ENCODE data around the gene SEM1.
"Not testable (repeated sequence)": the region's sequence is repeated elsewhere in the genome, so short reads cannot be mapped to it uniquely, and the experiment has no call there.

SEM1 gene

DNA sequence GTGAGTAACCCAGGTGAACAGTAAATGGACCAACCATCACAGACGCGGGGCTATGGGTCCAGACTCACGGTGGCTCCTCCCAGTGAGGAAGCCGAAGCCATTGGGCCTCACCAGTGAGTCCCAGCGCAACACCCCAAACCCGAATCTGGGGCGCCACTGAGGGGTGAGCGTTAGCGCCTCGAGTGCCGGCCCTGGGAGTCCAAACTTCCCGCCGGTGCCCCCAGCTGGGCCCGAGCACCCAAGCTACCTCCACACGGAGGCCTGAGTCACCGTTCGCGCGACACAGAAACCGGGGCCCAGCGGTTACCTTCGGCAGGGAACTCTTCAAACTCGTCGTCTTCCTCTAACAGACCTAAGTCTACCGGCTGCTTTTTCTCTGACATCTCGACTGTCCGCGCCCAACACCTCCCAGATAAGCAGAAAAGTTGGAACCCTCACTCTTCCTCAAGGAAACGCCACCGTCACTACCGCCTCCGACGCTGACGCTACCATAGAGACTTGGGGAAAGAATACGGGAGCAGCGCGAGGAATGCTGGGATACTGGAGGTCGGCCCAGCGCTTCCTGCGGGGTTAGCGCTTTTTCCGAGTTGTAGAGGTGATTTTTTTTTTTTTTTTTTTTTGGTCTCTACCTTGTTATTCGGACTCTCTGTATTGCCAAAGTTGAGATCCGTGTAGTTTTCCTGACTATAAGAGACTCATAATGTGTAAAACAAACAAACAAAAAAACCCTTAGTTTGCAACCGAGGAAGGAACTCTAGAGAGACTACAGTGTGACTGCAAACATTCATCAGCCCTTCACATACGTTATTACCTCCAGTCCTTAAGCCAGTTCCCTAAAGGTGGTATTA lies at the start of gene SEM1:
TSS of gene SEM1 (minus strand) at position 466 of the 848 bp plus-strand sequence. CDS start at position 383, 83 bp downstream.
- DNase-seq: peak; percentile 88

DNA sequence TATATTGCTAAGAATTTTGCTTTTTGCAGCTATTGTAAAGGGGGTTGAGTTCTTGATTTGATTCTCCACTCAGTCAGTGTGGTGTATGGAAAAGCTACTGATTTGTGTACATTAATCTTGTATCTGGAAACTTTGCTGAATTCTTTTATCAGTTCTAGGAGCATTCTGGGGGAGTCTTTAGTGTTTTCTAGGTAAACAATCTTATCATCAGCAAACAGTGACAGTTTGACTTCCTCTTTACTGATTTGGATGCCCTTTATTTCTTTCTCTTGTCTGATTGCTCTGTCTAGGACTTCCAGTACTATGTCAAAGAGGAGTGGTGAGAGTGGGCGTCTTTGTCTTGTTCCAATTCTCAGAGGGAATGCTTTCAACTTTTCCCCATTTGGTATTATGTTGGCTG lies 48.2 kb upstream of the SEM1 start:
- DNase-seq: not testable (repeated sequence)

DNA sequence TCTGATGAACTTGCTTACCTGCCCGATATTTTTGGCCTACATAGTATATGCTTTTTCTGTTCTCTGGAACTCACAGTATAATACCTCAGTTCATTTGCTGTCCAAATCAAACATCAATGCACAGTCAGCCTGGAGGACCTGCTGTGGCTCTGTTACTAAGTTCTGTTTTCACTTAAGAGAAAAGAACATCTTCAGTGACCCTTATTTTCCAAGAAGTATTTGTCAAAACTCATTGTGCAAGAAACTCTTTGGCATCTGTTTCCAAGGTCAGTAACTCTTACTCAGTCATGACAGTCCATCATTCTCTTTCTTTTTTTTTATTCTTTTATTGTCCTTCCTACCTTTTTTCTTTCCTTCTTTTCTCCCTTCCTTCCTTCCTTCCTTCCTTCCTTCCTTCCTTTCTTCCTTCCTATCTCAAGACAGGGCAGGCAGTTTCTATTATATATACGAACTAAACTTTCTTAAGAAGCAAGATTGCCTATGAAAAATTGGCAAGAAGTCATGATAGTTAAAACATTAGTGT lies 37.8 kb upstream of the SEM1 start:
- no peak for DNase-seq

DNA sequence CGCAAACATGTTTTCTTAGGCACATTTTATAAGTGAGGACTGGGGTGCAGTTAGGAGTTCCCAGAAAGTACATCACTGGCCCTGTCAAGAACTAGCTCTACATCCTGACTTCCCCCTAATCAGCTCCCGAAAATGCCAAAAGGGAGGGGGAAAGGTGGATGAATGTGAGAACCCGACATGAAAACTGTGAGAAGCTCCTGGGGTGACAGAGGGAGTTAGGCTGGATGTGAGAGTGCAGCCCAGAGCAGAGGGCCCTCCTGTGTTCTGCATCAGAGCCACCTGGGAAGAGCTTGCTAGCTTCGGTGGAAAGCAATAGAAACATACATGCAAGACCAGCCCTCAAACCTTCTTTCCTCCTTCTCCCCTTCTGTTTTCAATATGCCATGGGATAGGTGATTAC lies 30.5 kb upstream of the SEM1 start:
- no peak for DNase-seq

DNA sequence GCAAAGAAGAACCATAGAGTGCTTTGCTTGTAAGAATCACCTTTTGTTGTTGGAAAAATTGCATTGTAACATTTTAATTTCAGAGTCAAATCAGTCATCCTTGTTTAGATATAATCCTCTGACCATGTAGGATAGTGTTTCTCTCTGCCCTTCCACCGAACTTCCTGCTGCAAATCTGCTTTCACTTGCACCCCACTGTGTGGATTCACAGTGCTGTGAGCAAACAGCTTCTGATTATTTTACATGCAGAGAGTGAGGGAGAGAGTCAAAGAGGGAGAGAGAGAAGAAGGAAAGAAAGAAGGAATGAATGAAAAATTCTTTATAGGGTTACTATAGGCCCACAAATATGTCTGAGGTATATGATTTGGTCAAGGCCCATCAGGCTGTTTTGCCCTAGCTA lies 30.0 kb upstream of the SEM1 start:
- DNase-seq: no peak

DNA sequence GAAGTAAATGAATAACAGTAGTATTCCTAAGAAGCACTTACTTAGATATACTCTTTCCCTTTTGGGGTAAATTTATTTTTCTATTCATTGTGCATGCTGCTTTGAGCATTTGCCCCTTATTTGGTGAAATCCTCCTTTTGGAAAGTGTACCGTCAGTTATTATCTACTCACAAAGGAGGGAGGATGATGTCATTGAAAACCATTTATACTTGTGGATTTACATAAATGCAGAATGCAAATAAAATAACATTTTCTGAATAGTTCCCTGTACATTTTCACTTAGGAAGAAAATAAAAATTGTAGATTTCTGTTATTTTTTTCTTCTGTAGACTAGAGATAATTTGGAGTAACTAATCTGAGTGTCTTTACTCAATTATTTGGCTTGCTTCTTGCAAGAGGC lies 29.5 kb upstream of the SEM1 start:
- DNase-seq: no peak

DNA sequence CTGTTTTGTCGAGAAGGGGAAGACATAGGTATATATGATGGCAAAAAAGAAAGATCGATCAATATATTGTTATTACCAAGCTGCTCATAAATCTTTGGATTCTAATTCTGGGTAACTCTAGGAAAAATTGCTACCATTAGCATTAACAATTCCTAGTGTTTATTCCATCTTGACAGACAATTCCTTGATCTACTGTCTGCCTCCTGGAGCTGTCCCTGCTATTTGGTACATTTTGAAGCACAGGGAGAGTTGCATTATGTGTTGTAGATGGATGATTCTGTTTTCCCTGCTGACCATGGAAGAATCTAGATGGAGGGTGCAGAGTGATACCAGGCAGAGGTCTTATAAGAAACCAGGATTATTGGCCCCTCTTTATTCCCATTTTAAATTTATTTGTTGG lies 29.1 kb upstream of the SEM1 start:
- no peak for DNase-seq

DNA sequence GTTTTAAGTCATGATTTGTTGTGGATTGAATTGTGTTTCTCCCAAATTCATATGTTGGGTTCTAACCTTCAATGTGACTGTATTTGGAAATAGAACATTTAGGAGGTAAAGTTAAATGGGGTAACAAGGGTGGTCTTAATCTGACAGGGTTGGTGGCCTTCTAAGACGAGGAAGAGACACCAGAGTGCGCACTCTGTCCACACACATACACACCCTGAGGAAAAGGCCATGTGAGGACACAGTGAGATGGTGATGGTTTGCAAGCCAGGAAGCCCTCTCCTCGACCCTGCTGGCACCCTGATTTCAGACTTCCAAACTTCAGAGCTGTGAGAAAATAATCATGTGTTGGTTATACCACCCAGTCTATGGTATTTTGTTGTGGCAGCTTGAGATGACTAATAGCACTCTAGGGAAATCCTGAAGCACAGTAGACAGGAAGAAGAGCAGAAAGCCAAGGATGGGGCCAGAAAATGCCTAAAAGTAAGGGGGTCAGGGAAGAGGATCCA lies 28.0 kb upstream of the SEM1 start:
- no peak for DNase-seq

DNA sequence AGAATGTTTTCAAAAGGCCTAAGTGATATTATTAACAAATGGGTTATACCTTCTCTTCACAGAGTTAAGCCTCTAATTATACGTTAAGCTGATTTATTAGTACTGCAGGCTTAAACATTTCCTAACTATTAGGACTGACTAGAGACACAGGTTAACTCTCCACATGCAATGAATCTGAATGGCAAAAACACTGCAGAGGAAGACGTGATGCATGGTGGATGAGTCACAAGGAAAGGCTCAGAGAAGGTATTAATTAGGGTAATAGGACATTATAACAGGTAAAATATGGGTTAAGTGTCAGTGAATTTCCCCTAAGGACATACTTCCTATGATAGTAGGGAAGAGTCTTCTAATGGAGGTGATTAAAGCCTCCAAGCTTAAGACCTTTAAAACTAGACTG lies 24.7 kb upstream of the SEM1 start:
- no peak for DNase-seq

DNA sequence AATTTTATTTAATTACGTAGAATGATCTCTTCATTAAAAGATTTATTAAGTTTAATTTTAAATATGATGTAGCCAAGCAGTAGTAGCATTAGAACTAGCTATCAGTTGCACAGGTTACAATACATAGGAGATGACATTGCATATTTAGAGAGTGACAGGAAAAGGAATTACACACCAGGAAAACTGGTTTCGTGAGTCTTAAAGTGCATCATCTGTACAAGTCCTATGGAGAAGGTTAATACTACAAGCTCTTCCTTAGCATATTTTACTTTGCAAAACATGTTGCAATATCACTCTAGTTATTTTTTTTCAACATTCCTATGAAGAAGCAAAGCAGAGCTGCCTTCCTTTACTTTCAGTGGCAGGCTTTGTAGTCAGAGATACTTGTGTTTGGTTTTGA lies 20.2 kb upstream of the SEM1 start:
- DNase-seq: no peak

DNA sequence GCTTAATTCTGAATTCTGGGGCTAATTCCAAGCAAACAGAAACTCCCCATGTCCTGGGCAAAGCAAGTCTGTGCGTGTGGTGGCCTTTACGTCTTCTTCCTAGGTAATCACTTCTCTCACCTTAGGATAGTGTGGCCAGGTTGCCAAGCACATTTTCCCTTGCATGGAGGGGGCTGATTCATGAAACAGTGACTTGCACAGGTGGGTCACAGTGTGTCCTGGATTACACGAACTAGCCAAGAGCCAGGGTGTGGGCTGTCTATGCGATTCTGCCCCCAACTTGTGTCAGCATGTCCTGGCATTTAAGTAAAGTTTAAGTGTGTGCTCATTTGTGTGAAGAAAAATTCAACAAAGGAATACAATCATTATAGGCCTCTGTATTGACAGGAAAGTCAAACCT lies 18.5 kb upstream of the SEM1 start:
- no peak for DNase-seq

DNA sequence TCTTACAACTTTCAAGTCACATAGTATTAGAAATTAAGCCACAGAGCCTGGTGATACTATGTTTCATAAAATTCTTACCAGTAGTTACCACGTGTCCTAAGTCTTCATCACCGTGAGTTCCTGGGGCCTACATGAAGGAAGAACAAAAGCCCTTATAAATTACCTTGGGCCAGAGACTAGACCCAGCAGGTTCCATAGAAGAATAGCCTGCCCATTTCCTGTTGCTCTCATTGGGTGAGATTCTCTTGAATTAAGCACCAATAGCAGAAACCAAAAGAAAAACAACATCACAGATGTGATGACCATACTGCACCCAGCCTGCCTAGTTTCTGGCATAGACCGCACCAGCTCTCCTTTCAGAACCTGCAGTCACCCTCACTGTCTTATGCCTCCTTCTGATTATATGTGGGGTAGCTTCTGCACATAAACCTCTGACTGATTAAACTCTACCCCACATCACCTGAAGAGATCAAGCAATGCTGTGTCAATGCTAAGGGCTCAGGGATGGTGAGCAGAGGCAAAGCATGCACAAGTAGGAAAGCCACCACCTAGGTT lies 18.0 kb upstream of the SEM1 start:
- no peak for DNase-seq

DNA sequence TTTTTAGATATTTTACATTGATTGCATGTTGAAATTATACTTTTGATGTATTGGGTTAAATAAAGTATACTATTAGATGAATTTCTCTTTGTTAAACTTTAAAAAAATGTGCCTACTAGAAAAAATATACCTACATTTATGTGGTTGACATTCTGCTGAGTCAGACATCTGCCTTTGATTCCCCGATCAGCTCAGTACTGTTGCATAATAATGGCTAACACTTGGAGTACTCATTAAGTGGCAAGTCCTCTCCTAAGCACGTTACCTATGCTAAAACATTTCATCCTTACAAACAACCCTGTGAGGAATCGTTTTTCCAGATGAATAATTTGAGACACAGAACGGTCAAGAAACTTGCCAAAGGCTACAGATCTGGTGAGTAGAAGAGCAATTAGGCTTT lies 14.0 kb upstream of the SEM1 start:
- DNase-seq: no peak

DNA sequence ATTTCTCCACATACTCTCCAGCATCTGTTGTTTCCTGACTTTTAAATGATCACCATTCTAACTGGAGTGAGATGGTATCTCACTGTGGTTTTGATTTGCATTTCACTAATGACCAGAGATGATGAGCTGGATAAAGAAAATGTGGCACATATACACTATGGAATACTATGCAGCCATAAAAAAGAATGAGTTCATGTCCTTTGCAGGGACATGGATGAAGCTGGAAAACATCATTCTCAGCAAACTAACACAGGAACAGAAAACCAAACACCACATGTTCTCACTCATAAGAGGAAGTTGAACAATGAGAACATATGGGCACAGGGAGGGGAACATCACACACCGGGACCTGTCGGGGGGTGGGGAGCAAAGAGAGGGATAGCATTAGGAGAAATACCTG lies 13.3 kb upstream of the SEM1 start:
- DNase-seq: not testable (repeated sequence)

DNA sequence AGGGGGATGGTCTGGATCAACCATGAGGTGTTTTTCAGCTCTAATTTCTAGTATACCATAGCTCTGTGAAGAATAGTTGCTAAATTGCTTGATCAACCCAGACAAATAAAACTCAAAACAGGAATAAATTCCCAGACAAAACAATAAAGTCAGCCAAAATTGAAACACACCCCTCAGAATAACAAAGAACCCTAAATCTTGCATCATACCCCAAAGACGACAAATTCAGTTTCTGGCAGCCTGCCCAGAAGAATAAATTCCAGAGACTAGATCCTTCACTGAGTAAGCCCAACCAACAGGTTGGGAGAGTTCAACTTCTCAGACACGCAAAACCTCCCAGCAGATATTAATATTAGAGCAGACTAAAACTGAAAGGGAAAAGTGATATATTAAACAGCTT lies 11.2 kb upstream of the SEM1 start:
- no peak for DNase-seq

DNA sequence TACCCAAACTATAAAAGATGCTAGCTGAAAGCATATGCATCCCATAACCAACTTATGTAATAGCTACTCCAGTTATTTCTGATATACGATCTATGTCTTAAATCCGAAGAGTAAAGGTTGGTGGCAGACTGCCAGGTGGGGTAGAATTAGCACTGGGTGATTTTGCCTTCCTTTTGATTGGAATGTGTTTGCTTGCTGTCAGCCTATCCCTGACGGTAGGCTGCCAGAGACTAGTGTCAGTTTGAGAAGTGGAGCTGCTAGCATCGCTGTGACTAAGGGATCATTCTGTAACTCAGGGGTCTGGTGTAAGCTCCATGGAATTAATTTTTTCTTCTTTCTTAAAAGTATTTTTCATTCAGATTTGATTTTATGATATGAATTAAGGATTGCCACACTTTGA lies 9.5 kb upstream of the SEM1 start:
- no peak for DNase-seq

DNA sequence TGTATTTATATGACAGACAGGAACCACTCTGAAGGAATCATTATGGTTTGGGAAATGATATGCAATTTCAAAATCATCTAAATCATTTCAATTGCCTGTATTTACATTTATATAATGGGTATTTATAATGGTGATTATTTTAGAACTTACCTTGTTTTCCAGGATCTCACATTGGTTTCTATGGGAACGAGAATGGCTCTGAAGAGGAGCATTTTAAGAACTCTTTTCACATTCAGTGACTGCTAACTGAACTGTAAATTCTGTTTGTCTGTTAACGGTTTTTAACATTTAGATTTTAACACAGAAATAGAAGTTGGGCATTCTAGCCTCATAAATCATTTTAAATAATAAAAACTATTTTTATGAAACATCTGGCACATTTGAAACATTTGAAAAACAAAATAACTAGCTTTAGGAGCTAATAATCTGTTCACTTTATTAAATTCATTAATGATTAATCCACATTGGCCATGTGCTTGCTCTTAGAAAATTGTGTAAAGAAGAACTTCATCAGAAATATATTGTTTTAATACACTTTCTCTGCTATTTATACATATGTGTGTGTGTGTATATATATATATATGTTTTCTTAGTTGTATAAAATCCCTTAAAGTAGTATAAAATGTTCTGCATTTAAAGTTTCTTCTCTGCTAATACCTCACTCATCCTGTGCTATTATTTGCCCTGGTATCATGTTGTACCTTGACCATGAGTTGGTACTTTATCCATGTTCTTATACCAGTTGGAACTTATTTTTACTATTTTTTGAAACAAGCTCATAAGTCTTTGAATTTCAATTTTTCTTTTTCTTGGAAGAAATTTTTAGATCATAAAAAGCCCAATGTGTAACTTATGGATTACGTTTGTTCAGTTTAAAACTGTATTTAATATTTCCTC lies 8.7 kb upstream of the SEM1 start:
- DNase-seq: no peak

DNA sequence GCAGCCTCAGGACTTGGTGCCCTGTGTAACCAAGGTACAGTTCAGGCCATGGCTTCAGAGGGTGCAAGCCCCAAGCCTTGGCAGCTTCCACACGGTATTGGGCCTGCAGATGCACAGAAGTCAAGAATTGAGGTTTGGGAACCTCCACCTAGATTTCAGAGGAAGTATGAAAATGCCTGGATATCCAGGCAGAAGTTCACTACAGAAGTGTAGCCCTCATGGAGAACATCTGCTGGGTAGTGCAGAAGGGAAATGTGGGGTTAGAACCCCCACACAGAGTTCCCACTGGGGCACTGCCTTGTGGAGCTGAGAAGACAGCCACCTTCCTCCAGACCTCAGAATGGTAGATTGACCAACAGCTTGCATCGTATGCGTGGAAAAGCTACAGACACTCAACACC lies 3.4 kb upstream of the SEM1 start:
- DNase-seq: no peak

DNA sequence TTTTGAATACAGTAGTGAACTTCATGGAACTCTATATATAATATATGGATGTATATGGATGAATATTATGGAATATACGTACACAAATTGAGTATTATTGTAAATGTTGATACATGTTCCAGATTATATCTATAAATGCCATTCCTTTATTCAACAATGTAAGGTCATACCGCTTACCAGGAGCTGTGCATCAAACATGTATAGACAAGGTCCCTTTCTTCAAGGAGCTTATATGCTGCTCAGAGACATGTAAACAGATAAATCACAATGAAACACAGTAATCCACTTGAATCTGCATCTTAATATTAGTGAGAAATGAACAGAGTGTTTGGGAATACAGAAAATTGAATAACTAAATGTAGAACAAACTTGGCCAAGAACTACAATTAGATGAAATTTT lies 898 bp upstream of the SEM1 start:
- no peak for DNase-seq

DNA sequence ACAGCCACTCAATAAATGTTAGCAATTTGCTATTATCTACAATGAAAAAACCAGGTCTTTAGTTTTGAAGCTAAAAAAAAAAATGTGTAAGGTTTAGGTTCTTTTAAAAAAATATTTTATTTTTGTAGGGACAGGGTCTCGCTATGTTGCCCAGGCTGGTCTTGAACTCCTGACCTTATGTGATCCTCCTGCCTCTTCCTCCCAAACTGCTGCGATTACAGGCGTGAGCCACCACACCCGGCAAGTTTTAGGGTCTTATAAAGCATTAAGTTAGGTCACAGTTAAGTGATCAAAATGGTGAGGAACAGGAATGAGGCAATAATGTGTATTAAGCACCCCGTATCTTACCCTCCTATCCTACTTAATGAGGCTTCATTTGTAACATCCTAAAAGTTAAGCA lies 774 bp downstream of the SEM1 start:
- DNase-seq: no peak

DNA sequence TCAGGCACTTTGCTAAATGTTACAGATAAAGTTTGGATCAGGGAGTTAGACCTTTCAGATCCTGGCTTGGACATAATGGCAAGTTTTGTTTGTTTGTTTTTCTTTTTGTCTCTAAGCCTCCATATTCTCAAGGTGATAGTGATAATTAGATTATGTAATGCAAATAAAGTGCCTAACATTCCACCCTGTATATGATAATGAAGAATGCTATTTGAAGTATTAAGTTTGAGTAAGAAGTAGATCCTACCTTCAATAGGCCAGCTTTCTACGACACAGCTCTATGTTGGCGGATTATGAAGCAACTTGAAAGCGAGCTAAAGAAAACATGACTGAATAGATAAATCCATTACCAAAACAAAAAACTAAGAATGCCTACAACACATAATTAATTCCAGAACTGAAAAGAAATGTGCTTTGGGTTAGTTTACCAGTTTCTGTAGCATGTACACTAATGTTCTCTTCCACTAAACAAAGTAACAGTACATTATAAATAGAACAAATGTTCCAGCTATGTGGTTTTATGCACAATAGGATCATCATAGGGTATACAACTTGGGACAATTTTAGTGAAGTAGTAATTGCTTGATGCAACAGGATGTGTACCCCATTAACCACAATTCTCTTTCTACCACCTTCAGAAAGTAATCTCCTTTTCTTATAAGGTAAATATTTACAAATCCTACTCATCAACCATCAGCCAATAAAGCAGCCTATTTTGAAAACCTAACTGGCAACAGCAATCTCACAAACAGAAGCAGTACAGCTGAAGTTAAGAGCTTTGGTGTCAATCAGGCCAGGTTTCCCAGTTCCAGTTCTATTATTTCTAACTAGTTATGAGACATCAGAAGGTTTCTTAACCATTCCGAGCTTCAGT lies 1.5 kb downstream of the SEM1 start:
- no peak for DNase-seq

DNA sequence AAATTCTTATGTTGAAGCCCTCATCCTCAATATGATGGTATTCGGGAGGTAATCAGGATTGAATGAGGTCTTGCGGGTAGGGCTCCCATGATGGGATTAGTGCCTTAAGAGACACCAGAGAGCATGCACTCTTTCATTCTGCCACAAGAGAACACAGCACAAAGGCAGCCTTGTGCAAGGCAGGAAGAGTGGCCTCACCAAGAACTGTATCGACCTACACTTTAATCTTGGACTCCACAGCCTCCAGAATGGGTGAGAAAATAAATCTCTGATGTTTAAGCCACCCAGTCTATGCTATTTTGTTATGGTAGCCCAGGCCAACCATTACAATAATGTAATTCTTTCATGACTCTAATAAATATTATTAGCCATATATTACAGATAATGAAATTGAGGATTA lies 8.4 kb downstream of the SEM1 start:
- no peak for DNase-seq
